C4-2B (cell line): ENCODE data around the gene SNX20.

Experiments
- H3K27ac ChIP-seq: fragments of 450-650 bp; 2 replicates; pipeline ENCODE4 v1.5.1; 2017
- ZFX ChIP-seq: fragments of 450-650 bp; IDR thresholded peaks from 2 replicates; pipeline ENCODE4 v1.6.1; 2017
- TF ChIP-seq, protein P1 (sequence below): fragments of 450-650 bp; conservative IDR thresholded peaks from 2 replicates; pipeline ENCODE4 v1.5.1; 2017; ENCODE audit warnings: mild to moderate bottlenecking

The SNX20 gene

GRCh38 chr16:50711040-50711439 is 29.9 kb upstream of the SNX20 start:
- TF ChIP-seq ZFX = no peak
- TF ChIP-seq, protein P1, sequence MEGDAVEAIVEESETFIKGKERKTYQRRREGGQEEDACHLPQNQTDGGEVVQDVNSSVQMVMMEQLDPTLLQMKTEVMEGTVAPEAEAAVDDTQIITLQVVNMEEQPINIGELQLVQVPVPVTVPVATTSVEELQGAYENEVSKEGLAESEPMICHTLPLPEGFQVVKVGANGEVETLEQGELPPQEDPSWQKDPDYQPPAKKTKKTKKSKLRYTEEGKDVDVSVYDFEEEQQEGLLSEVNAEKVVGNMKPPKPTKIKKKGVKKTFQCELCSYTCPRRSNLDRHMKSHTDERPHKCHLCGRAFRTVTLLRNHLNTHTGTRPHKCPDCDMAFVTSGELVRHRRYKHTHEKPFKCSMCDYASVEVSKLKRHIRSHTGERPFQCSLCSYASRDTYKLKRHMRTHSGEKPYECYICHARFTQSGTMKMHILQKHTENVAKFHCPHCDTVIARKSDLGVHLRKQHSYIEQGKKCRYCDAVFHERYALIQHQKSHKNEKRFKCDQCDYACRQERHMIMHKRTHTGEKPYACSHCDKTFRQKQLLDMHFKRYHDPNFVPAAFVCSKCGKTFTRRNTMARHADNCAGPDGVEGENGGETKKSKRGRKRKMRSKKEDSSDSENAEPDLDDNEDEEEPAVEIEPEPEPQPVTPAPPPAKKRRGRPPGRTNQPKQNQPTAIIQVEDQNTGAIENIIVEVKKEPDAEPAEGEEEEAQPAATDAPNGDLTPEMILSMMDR = no peak
- H3K27ac ChIP-seq = no peak overlapping the region

DNA sequence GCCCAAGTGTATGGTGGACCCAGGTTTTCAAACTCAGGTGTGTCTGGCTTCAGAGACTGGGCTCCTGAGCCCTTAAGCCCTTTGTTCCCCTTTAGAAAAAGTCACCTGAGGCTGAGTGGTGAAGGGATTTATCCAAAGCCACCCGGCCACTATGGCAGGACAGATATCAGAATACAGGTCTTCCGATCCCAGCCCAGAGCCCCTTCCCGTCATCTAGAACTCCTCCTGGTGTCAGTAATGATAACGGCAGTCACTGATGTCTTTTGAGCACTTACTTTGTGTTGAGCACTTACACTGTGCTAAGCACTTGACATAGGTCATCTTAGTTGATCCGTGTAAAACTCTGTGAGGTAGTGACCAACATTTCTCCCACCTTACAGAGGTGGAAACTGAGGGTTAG is 28.9 kb upstream of the SNX20 start:
- H3K27ac ChIP-seq = no peak overlapping the region
- no peak for TF ChIP-seq ZFX
- TF ChIP-seq, protein P1 = no peak

DNA sequence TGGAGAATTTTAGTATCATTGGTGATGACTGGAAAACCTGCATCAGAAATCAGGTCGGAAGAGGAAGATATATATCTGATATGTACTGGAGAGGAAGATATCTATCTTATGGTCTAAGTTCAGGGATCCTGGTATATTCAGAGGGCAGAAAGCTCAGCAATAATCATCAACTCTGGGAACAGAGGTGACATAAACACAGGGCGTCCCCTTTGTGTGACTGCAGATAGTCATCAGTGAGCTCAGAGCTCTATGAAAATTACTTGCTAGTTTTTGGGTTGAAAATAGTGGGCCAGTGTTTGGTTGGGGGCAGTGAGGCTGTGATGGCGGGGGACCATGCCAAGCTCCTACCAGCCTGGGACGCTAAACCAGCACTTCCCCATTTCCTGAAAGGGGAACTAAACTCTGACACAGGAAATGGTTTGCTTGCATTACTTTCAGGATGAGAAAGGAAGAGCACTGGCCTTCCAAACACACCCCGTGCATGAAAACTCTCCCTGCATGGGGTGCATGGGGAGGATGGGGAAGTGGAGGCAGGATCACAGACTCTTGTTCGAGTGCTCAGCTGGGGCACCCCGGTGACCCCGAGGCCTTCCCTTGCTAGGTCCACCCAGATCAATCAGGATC is 28.1 kb upstream of the SNX20 start:
- TF ChIP-seq, protein P1 = no peak
- TF ChIP-seq ZFX = no peak
- H3K27ac ChIP-seq = no peak overlapping the region

GRCh38 chr16:50708373-50709060 is 27.4 kb upstream of the SNX20 start:
- TF ChIP-seq, protein P1 = no peak
- no peak for TF ChIP-seq ZFX
- no peak overlapping the region for H3K27ac ChIP-seq

DNA sequence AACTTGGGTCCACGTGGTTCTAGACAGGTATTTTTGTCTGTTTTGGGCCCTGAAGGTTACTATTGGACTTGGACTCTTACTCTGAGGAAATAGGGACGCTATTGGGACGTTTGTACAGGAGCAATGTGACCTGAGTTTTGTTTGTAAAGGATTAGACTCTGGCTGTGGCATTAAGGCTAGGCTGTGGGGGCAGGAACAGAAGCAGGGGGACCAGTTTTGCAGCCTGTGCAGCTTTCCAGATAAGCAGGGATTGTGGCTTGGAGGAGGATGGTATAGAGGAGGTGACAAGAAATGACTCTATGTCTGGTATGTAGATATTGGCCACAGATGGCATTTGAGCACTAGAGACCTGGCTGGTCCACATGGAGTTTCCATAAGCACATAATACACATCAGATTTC is 25.1 kb upstream of the SNX20 start:
- H3K27ac ChIP-seq = peak overlapping the region; percentile 42; the same call in 1 of the 2 replicates
- TF ChIP-seq, protein P1 = no peak

- peak overlapping the region; percentile 42; the same call in 1 of the 2 replicates for H3K27ac ChIP-seq
- TF ChIP-seq ZFX = no peak
Measured at GRCh38 chr16:50705436-50706110, 24.5 kb upstream of the SNX20 start.

GRCh38 chr16:50704245-50704644 is 23.1 kb upstream of the SNX20 start:
- TF ChIP-seq ZFX = no peak
- TF ChIP-seq, protein P1 = no peak
- no peak overlapping the region for H3K27ac ChIP-seq
